Endothelial cell (in vitro differentiated cells): Measurements from ENCODE around the gene STK4. TPM values are rescaled to one million over a fixed set of nuclear protein-coding genes. Genes with fewer than 3 reads are reported as not detected.
A peak's percentile ranks its signal among the peaks of the same experiment; 100 is the strongest.

Experiments
- DNase-seq: peaks from one replicate; pipeline ENCODE4 v3.0.0; 2021; ENCODE audit warnings: low spot score
- H3K27ac Mint-ChIP-seq: one replicate; pipeline ENCODE4 v1.8.0; 2021; ENCODE audit warnings: mixed read lengths, inconsistent platforms; ENCODE audit not compliant: unreplicated experiment
- H3K27me3 Mint-ChIP-seq: one replicate; pipeline ENCODE4 v1.8.0; 2021; ENCODE audit warnings: mild to moderate bottlenecking, moderate library complexity, mixed read lengths, inconsistent platforms; ENCODE audit not compliant: unreplicated experiment
- H3K36me3 Mint-ChIP-seq: one replicate; pipeline ENCODE4 v1.8.0; 2021; ENCODE audit warnings: mild to moderate bottlenecking, low read depth, mixed read lengths, inconsistent platforms; ENCODE audit not compliant: unreplicated experiment
- H3K4me1 Mint-ChIP-seq: one replicate; pipeline ENCODE4 v1.8.0; 2021; ENCODE audit warnings: mild to moderate bottlenecking, mixed read lengths, inconsistent platforms; ENCODE audit not compliant: unreplicated experiment
- H3K4me3 Mint-ChIP-seq: one replicate; pipeline ENCODE4 v1.8.0; 2021; ENCODE audit warnings: mild to moderate bottlenecking, mixed read lengths, inconsistent platforms; ENCODE audit not compliant: unreplicated experiment
- H3K9me3 Mint-ChIP-seq: one replicate; pipeline ENCODE4 v1.8.0; 2021; ENCODE audit warnings: mixed read lengths, inconsistent platforms; ENCODE audit not compliant: unreplicated experiment
- CTCF ChIP-seq: fragments of 200-600 bp; sonication (generic); IDR thresholded peaks from one replicate; pipeline ENCODE4 v1.5.0; 2021; ENCODE audit warnings: antibody characterized with exemption; ENCODE audit not compliant: unreplicated experiment
- total RNA-seq: library from RNA; stranded (reverse); fragmentation: NEBNext Ultra II Directional; extraction: Animal tissue kit (Norgen Biotek cat#: 25700); gene quantifications from one replicate; pipeline ENCODE4 v1.2.1, GENCODE V29; 2021; ENCODE audit not compliant: unreplicated experiment

STK4 gene
- total RNA-seq, 1 donor from 2014 or later: 34.1 TPM

DNA sequence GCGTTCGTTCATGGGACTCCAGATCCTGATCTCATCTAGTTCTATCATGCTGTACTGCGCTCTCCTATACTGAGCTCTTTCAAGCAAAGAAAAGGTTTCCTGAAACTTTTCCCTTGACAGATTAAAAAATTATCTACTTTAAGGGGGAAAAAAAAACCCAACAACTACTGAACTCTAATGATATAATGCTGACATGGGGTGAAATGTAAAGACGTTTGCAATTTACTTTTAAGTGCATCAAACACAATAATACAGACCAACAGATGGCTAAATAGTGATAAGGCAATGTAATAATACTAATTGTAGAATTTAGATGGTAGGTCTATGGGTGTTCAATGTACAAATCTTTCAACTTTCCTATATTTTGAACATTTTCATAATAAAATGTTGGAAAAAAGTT, 22.5 kb upstream of the STK4 start:
- Mint-ChIP-seq H3K4me3 (peak overlapping the region; percentile 32), H3K36me3 (peaks cover 44% of the 10 kb centered on the region), H3K4me1 (no peaks in the 10 kb centered on the region)

GRCh38 chr20:44945261-44945660, 21.1 kb upstream of the STK4 start:
- Mint-ChIP-seq H3K36me3 (peaks cover 46% of the 10 kb centered on the region), H3K9me3 (no peaks in the 10 kb centered on the region), H3K27ac (no peak overlapping the region), H3K4me1 (no peaks in the 10 kb centered on the region), H3K27me3 (peaks cover 11% of the 10 kb centered on the region), H3K4me3 (no peak overlapping the region)
- no peak for TF ChIP-seq CTCF
- no peak for DNase-seq

More for the DNA sequence above, 22.5 kb upstream of the STK4 start:
- H3K9me3 Mint-ChIP-seq: no peaks in the 10 kb centered on the region
- no peak overlapping the region for H3K27ac Mint-ChIP-seq
- DNase-seq: no peak
- no peak for TF ChIP-seq CTCF
- H3K27me3 Mint-ChIP-seq: peaks cover 9% of the 10 kb centered on the region

DNA sequence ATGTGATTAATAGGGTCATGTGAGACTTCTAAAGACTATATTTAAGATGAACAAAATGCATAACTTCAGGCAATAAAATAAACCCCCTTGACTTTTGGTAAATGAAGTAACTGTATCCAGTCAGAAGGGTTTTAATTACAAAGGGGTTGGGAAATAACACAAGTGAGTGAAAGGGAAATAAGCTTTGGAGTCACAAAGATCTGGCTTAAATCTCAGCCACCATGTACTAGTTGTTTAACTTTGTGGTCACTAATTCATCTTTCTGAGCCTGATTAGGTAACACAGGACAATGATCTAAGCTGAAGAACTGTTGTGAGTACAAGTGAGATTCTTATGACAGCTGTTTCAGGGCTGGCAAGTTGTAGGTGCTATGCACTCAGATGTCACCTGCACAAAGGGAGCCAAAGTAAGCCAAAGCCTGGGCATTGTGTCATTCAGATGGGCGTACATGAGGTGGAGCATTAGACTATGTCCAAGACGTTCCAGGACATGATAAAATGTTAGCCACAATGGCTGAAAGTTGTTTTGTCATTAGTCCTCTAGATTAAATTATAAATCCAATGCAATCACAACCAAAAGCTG, 19.9 kb upstream of the STK4 start:
- DNase-seq: no peak
- no peaks in the 10 kb centered on the region for H3K9me3 Mint-ChIP-seq
- H3K4me1 Mint-ChIP-seq: no peaks in the 10 kb centered on the region
- peaks cover 47% of the 10 kb centered on the region for H3K36me3 Mint-ChIP-seq
- no peak overlapping the region for H3K4me3 Mint-ChIP-seq
- H3K27me3 Mint-ChIP-seq: peaks cover 7% of the 10 kb centered on the region
- no peak for TF ChIP-seq CTCF
- no peak overlapping the region for H3K27ac Mint-ChIP-seq

GRCh38 chr20:44948107-44948506, 18.2 kb upstream of the STK4 start:
- Mint-ChIP-seq H3K27ac (no peak overlapping the region), H3K4me3 (no peak overlapping the region), H3K27me3 (peaks cover 4% of the 10 kb centered on the region), H3K4me1 (no peaks in the 10 kb centered on the region), H3K9me3 (no peaks in the 10 kb centered on the region), H3K36me3 (peaks cover 59% of the 10 kb centered on the region)
- no peak for DNase-seq
- TF ChIP-seq CTCF: no peak

GRCh38 chr20:44948513-44948912, 17.8 kb upstream of the STK4 start:
- peaks cover 4% of the 10 kb centered on the region for H3K27me3 Mint-ChIP-seq
- no peak overlapping the region for H3K4me3 Mint-ChIP-seq
- H3K9me3 Mint-ChIP-seq: no peaks in the 10 kb centered on the region
- H3K36me3 Mint-ChIP-seq: peaks cover 61% of the 10 kb centered on the region
- H3K27ac Mint-ChIP-seq: no peak overlapping the region
- no peak for TF ChIP-seq CTCF
- H3K4me1 Mint-ChIP-seq: no peaks in the 10 kb centered on the region
- DNase-seq: no peak
